ENCODE measurements around the gene GJB5.
"Not testable (repeated sequence)": the region's sequence is repeated elsewhere in the genome, so short reads cannot be mapped to it uniquely, and the experiment has no call there.

Gene GJB5

DNA sequence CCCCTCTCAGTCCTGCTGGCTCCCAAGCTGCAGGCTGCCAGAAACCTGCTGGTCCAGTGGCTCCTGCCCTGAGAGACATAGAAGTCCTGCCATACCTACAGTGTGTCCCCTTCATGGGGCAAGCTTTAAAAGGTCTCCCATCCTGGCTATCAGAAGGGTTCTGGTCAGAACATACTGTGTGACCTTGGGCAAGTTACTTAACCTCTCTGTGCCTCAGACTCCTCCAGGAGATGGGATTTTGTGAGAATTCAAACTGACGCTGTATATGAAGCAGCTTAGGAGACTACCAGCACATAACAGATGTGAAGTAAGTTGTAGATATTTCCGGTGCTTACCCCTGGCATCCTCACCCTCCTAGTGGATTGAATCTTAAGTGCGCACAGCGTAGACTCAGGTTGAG is 8.7 kb upstream of the GJB5 start:
- DNase-seq: no peak

DNA sequence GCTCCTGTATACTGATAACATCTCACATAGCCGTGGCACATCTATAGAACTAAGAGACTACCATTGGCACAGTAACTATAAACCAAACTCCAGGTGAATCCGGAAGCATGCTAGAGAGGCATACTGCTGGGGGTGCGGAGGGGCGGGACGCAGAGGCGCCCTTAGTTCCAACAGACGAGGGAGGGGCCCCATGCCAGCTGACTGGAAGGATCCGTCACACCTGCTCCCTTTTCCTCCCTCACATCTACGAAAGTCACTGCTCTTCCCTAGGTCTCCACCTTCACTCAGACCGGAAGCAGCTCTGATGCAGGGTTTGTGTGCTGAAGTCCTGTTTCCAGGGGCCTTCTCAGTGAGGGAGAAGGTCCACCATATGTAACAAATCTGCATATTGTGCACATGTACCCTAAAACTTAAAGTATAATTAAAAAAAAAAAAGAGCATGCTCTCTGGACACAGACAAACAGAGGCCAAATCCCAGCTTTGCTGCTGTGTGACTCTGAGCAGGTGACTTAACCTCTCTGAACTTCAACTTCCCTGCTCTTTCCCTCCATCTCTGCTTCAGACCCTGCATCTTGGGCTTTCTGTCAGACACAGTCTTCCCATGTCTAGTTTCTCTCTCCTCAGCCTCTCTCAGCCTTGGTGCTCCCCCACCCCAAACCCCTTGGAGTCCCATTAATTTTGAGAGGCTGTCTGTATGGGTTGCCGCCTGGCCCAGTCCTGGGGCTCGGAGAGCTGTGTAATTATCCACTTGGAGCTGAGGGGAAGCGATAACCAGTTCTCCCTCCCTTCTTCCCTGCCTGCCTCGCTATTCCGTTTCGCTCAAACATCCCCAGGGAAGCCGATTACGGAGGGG is 7.8 kb upstream of the GJB5 start:
- DNase-seq: no peak

DNA sequence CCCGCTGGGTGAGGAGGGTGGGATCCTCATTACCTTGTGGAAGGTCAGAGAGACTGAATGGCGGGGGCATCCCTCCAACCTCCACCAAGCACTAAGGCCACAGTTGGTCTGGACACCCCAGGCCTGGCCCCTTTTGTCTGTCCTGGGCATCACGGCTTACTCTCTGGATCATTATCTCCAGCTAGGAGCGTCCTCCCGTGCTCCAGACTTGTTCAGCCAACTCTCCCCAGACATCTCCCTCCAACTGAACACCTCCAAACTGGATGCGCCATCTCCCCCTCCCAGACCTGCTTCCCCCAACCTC is 7.3 kb upstream of the GJB5 start:
- no peak for DNase-seq

DNA sequence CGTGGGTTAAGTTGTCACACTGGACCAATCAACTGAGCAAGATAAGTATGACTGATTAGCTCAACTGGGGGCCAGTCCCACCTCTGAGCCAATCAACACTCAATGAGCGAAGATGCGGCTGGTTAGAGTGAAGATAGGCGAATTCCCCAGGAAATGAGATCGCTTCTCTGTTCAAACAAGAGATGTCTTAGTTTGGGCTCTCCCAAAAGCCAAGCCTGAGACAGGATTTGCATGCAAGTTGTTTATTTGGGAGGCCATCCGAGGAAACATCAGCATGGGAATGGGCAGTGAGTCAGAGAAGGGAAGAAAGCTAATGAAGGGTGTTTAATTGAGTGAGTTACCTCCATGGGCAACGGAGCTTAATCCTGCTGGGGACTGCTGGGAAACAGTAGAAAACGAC is 4.9 kb upstream of the GJB5 start:
- no peak for DNase-seq

DNA sequence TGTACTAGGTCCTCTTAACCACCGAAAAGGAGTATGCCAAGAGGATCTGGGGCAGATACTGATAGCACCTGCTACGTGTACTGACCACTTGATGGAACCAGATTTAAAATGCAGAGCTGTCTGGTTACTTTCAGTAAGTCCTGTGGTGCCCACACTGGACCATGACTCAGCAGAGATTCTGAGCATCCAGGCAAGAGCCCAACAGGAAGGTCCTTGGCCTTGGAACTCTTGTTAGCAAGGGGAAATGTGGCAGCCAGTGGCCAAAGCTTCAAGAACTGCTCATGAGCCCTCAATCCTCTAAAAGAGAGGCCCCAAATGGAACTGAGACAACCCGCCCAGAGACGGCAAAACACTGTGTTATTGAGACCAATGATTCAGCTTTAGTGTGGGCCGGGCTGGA is 4.2 kb upstream of the GJB5 start:
- no peak for DNase-seq

DNA sequence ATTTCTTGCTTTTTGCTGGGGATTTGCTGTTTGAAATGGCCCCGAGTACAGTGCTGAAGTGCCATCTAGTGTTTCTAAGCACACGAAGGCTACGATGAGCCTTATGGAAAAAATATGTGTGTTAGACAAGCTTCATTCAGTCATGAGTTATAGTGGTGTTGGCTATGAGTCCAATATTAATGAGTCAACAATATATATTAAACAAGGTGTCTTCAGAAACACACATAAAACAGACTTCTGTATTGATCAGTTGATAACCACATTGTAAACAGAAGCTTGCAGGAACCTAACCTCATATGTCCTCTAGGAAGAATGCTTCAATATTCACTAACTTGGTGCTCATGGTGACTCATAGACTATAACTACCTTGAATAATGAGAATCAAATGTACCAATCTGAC is 1.7 kb upstream of the GJB5 start:
- no peak for DNase-seq

DNA sequence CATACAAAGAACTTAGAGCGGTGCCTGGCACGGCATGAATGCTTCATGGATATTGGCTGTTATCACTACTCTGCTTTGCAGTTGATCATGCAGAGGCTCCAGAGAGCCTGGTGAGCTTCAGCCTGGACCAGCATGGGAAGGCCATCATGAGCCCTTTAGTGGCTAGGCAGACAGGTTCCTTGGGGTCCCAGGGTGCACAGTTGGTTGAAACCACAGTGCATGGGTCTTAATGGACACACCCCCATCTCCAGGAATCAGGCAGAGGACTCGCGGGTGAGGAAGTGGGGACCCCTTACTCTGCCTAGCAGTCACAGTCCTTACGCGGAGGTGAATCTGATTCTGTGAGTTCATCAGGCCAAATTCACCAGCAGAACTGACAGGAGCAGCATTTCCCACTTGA is 1.1 kb downstream of the GJB5 start:
- no peak for DNase-seq

DNA sequence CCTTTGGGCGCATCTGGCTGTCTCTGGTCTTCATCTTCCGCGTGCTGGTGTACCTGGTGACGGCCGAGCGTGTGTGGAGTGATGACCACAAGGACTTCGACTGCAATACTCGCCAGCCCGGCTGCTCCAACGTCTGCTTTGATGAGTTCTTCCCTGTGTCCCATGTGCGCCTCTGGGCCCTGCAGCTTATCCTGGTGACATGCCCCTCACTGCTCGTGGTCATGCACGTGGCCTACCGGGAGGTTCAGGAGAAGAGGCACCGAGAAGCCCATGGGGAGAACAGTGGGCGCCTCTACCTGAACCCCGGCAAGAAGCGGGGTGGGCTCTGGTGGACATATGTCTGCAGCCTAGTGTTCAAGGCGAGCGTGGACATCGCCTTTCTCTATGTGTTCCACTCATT is 2.5 kb downstream of the GJB5 start:
- no peak for DNase-seq

DNA sequence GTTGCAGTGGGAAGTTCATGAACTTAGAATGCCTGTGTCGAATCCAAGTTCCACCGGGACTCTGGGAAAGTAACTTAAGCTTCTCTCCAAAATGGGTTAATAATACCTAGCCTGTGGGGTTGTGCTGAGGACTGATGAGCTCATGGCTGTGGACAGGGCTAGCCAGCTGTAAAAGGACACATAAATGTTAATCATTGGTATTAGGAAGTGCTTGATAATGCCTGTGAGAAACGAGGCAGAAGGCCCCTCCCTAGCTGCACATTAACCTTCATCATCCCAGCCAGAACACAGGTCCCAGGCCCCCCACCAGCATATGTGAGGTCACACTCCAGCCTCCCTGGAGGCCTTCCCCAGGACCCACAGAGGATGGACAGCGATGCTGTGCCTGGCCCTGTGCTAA is 3.9 kb downstream of the GJB5 start:
- no peak for DNase-seq

DNA sequence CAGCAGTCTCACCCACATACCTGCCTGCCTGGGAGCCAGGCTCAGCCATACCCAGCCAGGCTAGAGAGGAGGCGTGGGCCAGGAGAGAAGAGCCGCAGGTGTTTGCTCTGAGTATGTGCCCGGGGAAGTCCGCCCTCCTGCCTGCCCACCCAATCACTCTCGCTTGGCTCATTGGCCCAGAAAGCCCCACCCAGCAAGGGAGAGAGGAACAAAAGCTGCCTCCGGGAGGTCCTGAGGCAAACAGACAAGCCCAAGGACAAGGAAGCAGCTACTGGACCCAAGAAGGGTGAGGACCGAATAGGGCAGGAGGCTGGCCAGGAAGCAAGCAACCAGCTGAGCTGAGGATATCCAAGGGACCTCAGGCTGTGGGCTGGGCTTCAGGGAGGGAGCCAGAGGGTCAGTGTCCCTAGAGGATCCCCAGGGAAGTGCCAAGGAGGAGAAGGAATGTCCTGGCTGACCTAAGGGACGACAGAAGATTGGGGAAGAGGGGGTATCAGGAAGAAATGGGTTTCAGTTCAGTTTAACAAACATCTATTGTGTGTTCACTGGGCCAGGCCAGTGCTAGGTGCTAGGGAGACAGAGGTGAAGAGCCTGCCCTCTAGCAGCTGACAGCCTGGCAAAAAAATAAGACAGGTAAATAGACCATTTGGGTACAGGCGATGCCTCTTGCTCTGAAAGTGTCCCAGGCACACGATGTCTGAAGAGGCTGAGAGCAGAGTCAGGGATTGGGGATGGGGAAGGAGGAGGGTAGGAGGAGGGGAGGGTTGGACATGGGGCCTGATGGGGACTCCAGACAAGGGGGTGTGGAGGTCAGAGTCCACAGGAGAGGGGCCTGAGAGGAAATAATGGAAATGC is 4.9 kb downstream of the GJB5 start, which contains the start of gene GJB4:
Gene GJB4, plus strand, starts transcription at position 238 of the 855 bp plus-strand sequence. CDS start 1,515 bp downstream, outside the sequence.
- DNase-seq: no peak

DNA sequence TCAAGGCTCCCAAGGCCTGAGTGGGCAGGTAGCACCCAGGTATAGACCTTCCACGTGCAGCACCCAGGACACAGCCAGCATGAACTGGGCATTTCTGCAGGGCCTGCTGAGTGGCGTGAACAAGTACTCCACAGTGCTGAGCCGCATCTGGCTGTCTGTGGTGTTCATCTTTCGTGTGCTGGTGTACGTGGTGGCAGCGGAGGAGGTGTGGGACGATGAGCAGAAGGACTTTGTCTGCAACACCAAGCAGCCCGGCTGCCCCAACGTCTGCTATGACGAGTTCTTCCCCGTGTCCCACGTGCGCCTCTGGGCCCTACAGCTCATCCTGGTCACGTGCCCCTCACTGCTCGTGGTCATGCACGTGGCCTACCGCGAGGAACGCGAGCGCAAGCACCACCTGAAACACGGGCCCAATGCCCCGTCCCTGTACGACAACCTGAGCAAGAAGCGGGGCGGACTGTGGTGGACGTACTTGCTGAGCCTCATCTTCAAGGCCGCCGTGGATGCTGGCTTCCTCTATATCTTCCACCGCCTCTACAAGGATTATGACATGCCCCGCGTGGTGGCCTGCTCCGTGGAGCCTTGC is 6.4 kb downstream of the GJB5 start:
- DNase-seq: no peak

DNA sequence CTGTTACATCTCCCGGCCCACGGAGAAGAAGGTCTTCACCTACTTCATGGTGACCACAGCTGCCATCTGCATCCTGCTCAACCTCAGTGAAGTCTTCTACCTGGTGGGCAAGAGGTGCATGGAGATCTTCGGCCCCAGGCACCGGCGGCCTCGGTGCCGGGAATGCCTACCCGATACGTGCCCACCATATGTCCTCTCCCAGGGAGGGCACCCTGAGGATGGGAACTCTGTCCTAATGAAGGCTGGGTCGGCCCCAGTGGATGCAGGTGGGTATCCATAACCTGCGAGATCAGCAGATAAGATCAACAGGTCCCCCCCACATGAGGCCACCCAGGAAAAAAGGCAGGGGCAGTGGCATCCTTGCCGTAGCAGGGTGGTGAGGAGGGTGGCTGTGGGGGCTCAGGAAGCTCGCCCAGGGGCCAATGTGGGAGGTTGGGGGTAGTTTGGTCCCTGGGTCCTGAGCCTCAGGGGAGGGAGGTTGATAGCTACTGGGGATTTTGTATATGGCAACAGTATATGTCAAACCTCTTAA is 7.0 kb downstream of the GJB5 start:
- DNase-seq: no peak

DNA sequence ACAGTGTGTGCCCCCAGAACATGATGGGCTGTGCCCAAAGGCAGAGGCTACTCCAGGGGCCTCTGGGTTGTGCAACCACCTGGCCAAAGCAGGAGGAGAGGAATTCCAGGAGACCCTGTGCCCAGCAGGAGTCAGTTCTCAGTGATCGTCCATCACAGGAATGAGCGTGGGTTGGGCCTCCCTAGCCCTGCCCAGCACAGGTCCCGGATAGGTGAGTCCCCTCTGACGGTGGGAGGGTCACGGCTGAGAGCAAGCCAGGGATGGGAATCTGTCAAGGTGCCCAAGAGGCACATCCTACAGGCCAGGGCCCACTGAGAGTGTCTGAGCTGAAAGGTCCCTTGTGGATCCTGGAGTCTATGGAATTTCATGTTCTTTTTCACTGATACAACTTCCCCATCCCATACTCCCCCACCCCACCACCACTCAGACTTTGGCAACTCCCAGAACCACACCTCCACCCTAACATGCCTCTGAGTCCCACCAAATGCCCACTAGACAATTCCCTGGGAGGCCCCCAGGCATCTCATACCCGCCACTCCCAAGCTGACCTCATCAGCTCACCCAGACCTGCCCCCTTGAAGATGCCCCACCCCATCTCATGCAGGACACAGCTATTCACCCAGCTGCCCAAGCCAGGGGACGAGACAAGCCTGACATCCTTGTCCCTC is 7.8 kb downstream of the GJB5 start:
- DNase-seq: no peak

DNA sequence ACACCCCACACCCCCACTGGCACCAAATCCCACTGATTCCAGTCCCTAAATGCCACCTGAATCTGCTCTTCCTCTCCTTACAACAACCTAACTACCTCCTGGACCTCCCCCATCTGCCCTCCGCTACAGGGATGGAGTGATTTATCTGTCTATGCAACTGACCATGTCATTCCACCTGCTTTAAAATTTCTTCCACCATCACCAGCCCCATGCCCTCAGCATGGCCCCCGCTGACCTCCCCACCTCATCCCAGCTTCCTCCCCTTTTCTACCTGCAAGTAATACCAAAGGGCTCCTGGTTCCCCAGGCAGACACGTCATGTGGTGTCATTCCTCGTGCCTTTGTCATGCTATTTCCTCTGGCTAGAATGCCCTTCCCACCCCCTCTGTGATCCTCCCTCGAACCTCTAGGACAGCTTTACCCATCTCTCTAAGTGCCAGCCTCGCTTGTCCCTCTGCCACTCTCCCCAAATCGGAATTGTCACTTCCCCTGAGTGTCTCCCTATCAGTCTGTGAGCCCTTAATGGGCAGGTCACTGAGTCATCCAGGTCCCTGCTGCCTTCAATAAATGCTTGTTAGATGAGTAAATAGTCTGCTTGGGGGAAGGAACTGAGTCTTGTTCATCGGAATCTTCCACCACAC is 8.4 kb downstream of the GJB5 start:
- DNase-seq: no peak

DNA sequence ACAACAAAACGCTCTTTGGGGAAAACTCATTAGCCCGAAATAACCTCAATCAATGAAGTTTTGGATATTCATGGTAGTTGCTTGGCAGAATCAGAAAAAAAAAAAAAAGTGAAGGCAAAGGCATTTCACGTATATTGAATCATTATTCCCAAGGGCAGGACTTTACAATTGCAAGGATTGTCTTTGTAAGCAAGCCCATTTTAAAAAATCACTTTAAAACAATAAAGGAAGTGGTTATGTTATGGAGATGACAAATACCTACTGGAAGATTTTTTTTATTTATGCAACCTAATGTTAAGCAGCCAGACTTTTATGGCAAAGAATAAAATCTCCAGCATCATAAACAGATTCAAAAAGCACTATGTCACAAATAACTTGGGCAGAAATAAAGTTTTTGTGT is 14.0 kb downstream of the GJB5 start:
- DNase-seq: no peak

DNA sequence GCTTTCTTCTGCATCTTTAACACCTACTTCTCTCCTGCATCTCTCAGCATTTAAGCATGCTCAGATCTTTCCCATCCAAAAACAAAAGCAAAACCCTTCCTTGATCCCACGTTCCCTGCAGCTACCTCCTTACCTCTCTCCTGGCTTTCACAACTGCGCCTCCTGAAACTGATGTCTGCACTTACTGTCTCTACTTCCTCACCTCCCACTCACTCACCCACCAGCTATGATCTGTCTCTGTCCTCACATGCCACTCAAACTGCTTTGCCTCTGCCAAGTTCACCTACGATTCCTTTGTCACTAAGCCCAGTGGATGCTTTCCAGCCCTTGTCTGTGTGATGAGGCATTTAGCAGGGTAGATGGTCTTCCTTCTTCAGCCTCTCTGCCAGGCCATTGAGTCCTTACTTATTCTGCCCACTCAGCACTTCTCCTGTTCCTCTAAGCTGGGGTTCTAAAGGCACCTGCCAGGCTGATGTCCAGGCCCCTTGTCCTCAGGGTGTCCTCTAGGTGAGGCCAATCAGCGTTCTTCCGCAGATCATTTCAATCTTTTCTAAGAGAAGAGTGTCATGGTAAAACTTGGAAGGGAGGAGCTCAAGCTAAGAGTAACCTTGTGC is 16.2 kb downstream of the GJB5 start:
- DNase-seq: no peak

DNA sequence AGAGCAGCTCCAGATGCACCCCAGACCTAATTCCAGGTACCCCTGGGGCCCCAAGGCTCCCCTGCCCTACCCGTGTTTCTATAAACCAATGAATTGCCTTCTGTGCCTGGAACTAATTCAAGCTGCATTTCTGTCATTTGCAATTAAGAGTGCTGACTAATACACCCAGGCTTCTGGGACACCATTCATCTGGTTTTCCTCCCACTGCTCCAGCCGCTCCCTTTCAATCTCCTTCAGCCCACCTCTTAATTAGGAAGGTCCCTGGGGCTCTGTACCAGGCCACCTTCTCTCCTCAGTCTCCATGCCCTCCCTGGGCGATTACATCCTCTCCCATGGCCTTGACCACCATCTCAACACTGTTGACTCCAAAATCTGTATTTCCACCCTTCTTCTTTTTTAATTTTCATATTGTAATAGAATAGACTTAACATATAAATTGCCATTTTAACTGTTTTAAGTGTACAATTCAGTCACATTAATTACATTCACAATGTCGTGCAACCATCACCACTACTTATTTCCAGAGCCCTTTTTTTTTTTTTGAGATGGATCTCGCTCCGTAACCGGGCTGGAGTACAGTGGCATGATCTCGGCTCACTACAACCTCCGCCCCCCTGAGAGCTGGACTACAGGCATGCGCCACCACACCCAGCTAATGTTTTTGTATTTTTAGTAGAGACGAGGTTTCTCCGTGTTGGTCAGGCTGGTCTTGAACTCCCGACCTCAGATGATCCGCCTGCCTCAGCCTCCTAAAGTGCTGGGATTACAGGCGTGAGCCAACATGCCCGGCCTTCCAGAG is 16.9 kb downstream of the GJB5 start:
- DNase-seq: no peak

DNA sequence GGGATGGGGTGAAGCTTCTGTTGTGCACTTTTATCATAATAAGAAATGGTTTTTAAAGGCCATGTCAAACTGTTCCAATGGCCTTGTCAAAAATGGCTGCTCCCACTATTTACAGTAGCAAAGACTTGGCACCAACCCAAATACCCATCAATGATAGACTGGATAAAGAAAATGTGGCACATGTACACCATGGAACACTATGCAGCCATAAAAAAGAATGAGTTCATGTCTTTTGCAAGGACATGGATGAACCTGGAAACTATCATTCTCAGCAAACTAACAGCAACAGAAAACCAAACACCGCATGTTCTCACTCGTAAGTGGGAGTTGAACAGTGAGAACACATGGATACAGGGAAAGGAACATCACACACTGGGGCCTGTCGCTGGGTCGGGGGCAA is 18.3 kb downstream of the GJB5 start:
- DNase-seq: not testable (repeated sequence)

DNA sequence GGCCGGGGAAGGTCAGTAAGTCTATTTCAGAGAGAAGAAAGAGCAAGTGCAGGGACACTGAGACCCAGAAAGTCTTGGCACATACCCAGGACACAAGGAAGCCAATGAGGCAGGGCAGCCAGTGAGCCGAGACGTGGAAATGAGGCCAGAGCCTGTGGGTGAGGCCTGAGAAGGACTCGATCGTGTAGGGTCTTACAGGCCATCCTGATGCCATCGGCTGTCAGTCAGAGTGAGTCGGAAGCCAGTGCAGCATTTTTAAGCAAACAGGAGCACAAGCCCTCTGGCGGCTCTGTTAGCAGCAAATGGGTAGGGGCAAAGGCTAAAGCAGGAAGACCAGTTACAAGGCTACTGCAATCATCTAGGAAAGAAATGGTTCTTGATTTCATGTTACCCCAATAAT is 20.1 kb downstream of the GJB5 start:
- no peak for DNase-seq

DNA sequence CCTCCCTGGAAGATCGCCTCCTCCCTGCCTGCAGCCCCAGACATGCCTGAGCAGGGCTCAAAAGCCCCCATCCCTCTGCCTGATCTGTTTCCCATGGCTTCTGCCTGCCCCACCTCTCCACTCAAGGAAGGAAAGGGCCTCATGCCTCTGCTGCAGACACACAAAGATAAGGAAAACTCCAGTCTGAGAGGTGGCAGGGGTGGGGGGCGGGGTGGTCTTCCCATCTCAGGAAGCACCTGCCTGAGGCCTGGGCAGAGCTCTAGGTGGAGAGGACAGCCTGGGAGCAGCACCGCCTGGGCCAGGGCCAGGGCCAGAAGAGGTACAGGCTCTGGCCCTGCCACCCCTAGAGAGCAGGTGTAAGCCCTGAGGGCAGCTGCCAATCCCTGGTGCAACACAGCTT is 22.1 kb downstream of the GJB5 start:
- DNase-seq: no peak

Measured in CD4-positive, alpha-beta T cell treated with Interleukin-15 for 1 hour (primary cell).